HG03280 (cell line): ENCODE measurements around the gene FBXL15.

Experiments used
- ATAC-seq: cut with Tn5 transposase; IDR thresholded peaks from one replicate; pipeline ENCODE4 v1.9.1; 2021; ENCODE audit warnings: mild to moderate bottlenecking, moderate library complexity; ENCODE audit not compliant: unreplicated experiment

Gene FBXL15, protein sequence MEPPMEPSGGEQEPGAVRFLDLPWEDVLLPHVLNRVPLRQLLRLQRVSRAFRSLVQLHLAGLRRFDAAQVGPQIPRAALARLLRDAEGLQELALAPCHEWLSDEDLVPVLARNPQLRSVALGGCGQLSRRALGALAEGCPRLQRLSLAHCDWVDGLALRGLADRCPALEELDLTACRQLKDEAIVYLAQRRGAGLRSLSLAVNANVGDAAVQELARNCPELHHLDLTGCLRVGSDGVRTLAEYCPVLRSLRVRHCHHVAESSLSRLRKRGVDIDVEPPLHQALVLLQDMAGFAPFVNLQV

DNA sequence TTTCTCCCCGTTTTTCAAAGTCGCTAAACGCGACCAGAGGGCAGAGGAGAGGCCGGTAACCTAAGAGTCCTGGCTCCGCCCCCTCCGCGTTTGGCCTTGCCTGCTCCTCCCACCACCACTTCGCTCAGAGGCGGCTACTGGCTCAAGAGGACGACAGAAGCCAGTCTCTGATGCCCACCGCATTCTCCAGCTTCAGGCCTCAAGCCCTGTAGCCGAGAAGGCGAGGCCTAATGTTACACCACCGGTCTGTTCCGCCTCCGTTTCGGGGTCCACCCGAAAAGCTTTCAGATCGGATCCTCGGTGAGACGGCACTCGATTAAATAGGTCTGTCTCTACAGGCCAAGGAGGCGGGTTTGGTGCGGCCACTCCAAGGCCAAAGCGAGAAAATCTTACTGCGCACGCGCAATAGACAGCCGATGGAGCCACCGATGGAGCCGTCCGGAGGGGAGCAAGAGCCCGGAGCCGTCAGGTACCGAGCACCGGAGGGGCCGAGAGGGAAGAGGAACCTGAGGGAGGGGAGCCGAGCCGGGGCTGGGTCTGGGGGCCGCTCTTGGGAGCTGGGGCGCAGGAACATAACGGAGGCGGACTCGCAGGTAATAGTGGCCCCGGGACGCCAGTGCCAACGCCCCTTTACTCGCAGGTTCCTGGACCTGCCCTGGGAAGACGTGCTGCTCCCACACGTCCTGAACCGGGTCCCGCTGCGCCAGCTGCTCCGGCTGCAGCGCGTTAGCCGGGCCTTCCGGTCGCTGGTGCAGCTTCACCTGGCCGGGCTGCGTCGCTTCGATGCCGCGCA is at the start of gene FBXL15:
Gene FBXL15, plus strand, starts transcription at position 123 of the 793 bp plus-strand sequence. Its CDS starts 294 bp downstream, at position 417.
- peak; percentile 67 for ATAC-seq

DNA sequence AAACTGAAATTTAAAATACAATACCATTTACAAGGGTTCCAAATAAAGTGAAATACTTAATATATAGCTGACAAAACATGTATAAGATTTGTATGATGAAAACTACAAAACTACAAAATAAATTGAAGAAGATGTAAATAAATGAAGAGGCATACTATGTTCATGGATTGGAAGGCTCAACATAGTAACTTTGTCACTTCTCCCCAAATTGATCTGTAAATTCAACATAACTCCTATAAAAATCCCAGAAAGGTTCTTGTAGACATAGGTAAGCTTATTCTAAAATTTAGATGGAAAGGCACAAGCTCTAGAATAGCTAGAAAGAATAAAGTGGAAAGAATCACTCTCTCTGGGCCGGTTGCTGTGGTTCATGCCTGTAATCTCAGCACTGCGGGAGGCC is 49.3 kb upstream of the FBXL15 start:
- ATAC-seq, result no peak

DNA sequence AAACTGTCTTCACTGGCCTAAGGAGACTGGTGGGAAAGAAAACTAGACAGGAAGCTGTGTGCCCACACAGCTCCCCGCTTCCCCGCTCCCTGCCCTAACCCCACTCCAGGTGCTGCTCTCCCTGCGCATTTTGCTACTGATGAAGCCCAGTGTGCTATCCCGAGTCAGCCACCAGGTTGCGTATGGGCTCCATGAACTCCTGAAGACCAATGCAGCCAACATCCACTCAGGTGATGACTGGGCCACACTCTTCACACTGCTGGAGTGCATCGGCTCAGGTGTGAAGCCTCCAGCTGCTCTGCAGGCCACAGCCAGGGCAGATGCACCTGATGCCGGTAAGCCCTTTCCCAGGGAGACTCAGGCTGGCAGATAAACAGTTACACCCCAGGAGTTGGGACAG is 45.4 kb upstream of the FBXL15 start:
- ATAC-seq, result no peak

DNA sequence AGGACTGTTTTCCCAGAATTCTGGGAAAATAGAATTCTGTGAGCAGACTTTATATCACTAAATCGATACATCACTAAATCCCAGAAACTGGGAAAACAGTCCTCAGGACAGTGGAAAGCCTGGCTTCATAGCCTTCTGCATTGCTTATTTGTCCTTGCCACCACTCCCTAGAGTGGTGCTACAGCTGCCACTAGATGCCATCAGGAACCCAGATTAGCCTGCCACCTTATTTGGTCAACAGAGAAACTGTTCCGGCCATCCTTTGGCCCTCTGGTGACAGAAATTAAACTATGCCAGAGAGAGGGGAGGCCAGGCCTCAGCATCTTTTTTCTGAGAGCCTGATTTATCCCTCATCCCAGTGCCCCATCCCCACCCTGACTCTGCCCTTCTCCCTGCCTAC is 44.8 kb upstream of the FBXL15 start:
- no peak for ATAC-seq

DNA sequence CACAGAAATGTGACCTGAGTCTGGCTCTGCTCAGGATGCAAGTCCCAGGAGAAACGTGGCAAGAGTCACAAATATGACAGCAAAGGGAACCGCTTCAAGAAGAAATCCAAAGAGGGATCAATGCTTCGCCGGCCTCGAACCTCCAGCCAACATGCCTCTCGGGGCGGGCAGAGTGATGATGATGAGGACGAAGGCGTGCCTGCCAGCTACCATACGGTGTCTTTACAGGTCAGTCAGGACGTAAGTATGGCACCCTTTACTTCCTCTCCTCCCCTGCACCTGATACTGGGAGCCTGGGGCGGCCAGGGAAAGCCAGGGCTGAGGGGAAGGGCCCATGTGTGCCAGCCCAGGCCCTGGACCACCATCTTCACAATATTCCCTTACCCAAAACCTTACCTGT is 43.7 kb upstream of the FBXL15 start:
- ATAC-seq, result no peak

DNA sequence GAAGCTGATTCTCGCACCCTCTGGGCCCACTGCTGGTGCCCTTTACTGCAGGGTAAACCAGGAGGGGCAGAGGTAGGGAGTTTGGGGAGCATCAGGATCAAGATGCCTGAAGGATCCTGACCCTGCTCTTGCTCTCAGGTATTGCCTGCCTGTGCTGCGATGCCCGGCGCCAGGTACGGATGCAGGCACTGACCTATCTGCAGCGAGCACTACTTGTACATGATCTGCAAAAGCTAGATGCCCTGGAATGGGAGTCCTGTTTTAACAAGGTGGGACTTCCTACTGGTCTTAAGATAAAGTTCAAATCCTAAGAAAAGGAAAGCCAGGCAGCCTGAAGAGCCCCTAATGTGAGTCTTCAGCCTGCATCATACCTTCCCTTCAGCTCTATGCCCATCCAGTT is 41.3 kb upstream of the FBXL15 start:
- no peak for ATAC-seq

DNA sequence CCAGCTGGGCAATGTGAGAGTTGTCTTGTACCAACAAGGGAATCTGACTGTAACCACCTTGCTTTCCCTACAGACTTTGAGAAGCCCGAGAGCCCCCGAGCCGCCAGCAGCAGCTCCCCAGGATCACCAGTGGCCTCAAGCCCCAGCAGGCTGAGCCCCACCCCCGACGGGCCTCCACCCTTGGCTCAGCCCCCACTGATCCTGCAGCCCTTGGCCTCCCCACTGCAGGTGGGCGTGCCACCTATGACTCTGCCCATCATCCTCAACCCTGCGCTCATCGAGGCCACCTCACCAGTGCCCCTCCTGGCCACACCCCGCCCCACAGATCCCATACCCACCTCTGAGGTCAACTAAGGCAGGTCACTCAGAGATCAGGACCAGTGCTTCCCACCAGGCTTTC is 38.7 kb upstream of the FBXL15 start:
- ATAC-seq, result no peak

DNA sequence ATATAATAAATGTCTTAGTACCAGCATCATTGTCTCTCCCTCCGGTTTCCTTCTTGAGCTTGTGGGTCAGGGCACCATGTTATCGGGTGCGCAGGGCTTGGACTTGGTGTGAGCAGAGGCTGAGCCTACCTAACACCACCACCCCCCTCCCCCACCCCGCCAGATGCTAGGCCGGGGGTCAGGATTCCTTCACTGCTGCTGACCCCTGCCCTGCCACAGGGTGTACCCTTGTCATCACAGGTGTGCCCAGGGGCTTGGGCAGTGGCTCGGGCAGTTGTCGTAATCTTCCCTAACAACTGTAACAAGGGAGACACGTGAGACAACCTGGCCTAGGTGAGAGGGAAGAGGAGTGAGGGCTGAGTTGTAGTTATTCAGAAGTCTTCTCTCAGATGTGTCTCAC is 37.8 kb upstream of the FBXL15 start:
- no peak for ATAC-seq

DNA sequence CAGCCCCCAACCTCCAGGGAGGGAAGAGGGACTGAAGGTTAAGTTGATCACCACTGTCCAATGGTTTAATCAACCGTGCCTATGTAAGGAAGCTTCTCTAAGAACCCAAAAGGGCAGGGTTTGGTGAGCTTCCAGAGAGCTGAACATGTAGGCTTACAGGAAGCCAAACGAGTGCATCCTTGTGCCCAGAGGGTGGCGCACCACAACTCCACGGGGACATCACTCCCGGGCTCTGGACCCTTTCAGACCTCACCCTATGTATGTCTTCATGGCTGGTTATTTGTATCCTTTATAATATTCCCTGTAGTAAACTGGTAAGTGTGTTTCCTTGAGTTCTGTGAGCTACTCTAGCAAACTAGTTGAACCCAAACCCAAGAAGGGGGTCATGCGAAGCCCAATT is 36.6 kb upstream of the FBXL15 start:
- ATAC-seq, result no peak

DNA sequence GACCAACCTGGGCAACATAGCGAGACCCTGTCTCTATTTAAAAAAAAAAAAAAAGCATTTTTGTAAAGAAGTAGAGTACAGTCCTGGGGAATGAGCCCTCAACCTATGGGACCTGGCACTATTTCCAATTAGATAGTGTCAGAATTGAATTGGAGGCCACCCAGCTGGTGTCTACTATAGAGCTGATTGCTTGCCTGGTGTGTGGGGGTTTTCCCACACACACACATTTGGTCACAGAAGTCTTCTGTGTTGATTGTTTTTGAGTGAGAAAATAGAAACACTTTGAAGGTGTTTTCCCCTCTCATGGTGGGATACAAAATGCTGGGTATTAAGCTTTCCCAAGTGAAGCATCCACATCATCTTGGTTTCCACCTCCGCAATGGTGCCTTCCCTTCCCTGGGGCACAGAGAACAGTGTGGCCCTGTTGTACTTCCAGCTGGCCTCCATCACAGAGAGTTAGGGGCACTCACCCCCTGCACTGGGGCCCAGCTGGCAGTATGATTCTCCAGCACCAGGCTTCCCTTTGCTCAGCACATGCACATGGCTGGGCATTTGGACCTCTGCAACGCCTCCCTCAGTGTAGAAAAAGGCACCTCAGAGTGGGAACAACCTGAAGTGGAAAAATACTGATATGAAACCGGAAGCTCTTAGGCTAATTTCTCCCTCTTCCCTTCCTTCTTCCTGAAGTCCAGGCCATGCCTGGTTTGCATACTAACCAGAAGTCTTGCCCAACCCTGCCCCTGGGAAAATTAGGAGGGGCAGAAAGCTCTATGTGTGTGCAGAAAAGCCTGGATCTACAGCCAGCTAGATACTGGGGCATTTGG is 35.8 kb upstream of the FBXL15 start:
- no peak for ATAC-seq

DNA sequence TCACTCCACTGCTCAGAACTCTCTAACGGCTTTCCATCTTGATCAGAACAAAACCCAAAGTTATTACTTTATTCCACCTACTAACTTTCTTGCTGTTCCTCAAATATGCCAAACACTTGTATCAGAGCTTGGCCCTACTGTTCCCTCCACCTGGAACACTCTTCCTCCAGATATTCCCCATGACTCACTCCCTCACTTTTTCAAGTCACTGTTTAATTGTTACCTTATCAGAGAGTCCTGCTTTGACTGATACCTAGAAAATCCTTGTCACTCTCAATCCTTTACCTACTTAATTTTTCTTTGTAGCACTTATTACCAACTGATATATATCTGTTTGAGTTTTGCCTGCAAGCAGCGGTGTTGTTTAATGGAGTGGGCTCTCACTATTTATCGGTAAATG is 30.7 kb upstream of the FBXL15 start:
- ATAC-seq, result no peak

DNA sequence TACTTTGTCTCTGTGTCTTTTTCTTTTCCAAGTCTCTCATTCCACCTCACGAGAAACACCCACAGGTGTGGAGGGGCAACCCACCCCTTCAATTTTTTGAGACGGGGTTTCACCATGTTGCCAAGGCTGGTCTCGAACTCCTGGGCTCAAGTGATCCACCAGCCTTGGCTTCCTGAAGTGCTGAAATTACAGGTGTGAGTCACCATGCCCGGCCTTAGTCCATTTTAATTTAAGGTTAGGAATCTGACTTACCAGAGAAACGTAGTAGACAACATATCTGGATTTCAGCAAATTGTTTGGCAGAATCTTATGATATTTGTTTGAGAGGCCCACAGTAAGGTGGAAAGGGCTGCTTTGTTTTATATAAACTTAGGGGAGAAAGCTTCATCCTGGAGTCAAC is 28.3 kb upstream of the FBXL15 start:
- no peak for ATAC-seq

DNA sequence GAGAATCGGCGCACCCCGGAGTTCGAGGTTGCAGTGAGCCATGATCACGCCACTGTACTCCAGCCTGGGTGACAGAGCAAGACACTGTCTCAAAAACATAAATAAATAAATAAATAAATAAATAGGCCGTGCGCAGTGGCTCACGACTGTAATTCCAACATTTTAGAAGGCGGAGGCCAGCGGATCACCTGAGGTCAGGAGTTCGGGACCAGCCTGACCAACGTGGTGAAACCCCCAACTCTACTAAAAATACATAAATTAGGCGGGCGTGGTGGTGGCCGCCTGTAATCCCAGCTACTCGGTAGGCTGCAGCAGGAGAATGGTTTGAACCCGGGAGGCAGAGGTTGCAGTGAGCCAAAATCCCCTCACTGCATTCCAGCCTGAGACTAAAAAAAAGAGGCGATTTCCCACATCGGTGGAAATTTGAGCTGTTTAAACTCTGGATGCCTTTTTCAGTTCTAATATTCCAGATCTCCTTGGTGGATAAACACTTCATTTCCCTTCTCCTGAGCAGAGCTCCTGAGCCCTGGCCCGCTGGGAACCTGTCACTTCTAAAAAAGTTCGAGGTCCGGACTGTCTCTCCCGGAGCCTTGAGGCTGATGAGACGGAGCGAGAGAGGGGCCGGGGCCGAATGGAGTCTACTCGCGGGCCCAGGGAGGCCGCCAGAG is 27.1 kb upstream of the FBXL15 start:
- no peak for ATAC-seq

DNA sequence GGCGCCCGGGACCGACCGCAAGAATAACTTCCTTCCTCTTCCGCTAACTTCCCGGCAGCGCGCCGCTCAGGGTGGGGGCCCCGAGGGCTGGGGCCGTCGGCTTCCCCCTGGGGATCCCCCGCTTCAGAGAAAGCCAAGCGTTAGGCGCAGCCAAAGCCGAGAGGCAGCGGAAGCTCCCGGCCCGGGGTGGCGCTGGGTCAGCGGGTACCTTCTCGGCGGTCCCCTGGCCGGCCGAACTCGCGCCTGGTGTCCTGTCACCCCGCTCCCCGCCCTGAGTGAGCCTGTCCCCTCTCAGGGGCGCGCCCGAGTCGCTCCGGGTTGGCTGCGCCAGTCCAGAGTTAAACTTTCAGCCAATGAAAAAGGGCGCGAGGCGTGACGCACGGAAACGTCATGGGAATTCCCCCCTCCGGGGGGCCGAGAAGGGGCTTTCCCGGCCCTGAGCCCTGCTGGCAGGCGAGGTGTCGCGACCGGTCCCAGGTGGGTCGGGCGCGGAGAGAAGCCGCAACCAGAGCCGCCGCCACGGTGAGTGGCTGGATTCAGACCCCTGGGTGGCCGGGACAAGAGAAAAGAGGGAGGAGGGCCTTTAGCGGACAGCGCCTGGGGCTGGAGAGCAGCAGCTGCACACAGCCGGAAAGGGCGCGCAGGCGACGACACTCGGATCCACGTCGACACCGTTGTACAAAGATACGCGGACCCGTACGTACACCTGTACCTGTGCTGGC is 26.4 kb upstream of the FBXL15 start:
- ATAC-seq, result peak; percentile 79

DNA sequence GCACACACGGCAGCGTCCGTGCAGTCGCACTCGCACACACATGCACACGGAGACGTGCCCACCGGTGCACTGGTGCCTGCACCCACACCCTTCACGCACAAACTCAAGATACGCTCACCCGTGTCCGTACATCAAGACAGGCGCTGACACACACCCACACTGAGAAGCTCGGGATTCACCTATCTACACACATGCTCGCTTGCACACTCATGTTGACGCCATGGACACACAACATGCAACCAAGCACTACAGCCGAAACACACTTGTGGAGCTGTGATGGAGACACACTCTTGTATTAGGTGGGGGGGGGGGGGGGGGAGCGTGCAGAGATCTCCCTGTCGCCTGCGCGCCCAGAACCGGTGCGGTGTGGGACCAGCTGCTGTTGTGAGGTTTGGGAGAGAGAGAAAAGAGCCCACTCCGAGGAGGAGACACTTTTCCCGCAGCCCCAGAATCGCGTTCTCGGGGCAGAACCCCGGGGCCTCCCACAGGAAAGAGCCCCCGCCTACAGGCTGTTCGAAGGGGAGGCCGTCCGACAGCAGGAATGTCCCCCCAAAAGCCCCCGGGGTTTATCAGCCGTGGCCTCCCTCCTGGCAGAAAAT is 25.7 kb upstream of the FBXL15 start:
- ATAC-seq, result peak; percentile 0

DNA sequence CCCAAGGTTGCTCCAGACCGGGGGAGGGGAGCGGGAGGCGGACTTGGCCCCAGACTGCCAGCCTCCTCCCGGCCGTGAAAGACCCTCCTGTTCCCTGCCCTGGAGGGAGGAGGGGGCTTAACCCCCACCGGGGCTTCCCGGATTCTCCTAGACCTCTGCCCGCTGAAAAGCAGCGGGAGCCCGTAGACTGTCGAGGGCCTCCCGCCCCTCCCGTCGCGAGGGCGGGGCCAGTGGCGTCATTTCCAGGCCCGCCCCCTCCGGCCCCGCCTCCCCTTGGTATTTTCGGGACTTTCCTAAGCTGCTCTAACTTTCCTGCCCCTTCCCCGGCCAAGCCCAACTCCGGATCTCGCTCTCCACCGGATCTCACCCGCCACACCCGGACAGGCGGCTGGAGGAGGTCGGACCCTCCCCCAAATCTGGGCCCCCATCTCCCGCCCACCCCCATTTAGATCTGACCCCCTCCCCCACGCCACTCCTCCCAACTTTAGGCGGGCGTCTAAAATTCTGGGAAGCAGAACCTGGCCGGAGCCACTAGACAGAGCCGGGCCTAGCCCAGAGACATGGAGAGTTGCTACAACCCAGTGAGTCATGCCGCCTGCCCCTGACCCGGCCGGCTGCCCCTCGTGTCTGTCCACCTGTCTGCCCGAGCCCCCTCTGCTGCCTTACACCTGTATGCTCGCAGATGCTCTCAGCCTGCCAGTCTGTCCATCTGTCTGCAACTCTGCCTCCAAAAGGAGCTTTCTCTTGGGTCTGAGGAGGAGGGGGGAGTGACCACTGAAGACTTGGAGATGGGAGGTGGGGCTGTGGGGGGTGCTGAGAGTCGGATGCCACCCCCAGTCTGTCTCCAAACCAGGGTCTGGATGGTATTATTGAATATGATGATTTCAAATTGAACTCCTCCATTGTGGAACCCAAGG is 25.0 kb upstream of the FBXL15 start, which contains the start of gene NFKB2:
Gene NFKB2, plus strand, starts transcription at position 306 of the 917 bp plus-strand sequence. Its CDS starts 255 bp downstream, at position 561.
- ATAC-seq, result peak; percentile 25

DNA sequence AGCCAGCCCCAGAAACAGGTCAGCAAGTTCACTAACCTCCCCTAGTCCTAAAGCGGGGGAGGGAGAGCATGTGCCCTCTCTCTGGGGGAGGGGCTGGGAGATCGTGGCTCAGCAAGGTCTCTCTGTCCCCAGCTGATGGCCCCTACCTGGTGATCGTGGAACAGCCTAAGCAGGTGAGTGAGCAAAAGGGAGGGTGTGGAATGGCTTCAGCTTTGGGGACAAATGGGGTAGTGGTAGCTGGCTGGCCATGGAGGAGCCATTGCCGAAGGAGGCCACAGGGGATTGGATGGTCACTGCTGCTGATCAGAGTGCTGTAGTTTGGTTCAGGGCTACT is 24.4 kb upstream of the FBXL15 start:
- no peak for ATAC-seq

DNA sequence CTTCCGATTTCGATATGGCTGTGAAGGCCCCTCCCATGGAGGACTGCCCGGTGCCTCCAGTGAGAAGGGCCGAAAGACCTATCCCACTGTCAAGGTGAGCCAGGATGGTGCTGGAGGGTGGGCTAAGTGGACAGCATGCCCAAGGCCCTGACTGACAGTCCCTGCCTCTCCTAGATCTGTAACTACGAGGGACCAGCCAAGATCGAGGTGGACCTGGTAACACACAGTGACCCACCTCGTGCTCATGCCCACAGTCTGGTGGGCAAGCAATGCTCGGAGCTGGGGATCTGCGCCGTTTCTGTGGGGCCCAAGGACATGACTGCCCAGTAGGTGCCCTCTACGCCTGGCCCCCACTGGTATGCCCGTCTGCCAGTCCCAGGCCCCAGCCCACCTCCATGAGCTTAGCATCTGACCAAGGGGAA is 23.9 kb upstream of the FBXL15 start:
- ATAC-seq, result no peak
